ENCODE measurements around the gene SMARCC2.
A peak's percentile ranks its signal among the peaks of the same experiment; 100 is the strongest.

Gene SMARCC2

GRCh38 chr12:56224102-56224701 is 34.9 kb upstream of the SMARCC2 start, which contains the start of gene NABP2:
NABP2 (plus strand) TSS chr12:56224342; CDS start chr12:56224857, 515 bp downstream.
- Mint-ChIP-seq H3K27ac (peak within 1 kb of the TSS; percentile 100), H3K4me1 (peaks cover 39% of the 10 kb centered on the region), H3K27me3 (ENCODE audit: low read depth) (no peaks in the 10 kb centered on the region), H3K36me3 (ENCODE audit: low read depth) (peaks cover 7% of the 10 kb centered on the region), H3K9me3 (no peaks in the 10 kb centered on the region), H3K4me3 (peak within 1 kb of the TSS; percentile 83 to 98 (median 86))
- peak; percentile 90 to 97 (median 96) for TF ChIP-seq CTCF (IDR thresholded peaks at IDR 0.05; ENCODE audit: unreplicated experiment in 3 of 3)

- peaks cover 39% of the 10 kb centered on the region for H3K4me1 Mint-ChIP-seq
- no peak for TF ChIP-seq CTCF (IDR thresholded peaks at IDR 0.05; ENCODE audit: unreplicated experiment in 3 of 3)
- H3K4me3 Mint-ChIP-seq, result peak overlapping the region; percentile 79 to 86 (median 83)
- no peaks in the 10 kb centered on the region for H3K27me3 Mint-ChIP-seq (ENCODE audit: low read depth)
- H3K27ac Mint-ChIP-seq, result peak overlapping the region; percentile 100
- no peaks in the 10 kb centered on the region for H3K9me3 Mint-ChIP-seq
- peaks cover 7% of the 10 kb centered on the region for H3K36me3 Mint-ChIP-seq (ENCODE audit: low read depth)
These were observed 34.4 kb upstream of the SMARCC2 start for GRCh38 chr12:56223571-56224101.

- Mint-ChIP-seq H3K4me3 (peak overlapping the region; percentile 96 to 98 (median 98)), H3K27me3 (ENCODE audit: low read depth) (no peaks in the 10 kb centered on the region), H3K4me1 (peaks cover 39% of the 10 kb centered on the region), H3K36me3 (ENCODE audit: low read depth) (peaks cover 7% of the 10 kb centered on the region), H3K27ac (peak overlapping the region; percentile 100), H3K9me3 (no peaks in the 10 kb centered on the region)
- TF ChIP-seq CTCF (IDR thresholded peaks at IDR 0.05; ENCODE audit: unreplicated experiment in 3 of 3), result no peak
These were observed 33.2 kb upstream of the SMARCC2 start for GRCh38 chr12:56222531-56222895.

- Mint-ChIP-seq H3K4me1 (peaks cover 39% of the 10 kb centered on the region), H3K4me3 (peak within 1 kb of the TSS; percentile 96 to 98 (median 98)), H3K36me3 (ENCODE audit: low read depth) (peaks cover 9% of the 10 kb centered on the region), H3K9me3 (no peaks in the 10 kb centered on the region), H3K27ac (peak within 1 kb of the TSS; percentile 100), H3K27me3 (ENCODE audit: low read depth) (no peaks in the 10 kb centered on the region)
- peak in 1 of 3 experiments; percentile 35 for TF ChIP-seq CTCF (IDR thresholded peaks at IDR 0.05; ENCODE audit: unreplicated experiment in 3 of 3)
These were observed 32.7 kb upstream of the SMARCC2 start, which contains the start of gene RNF41 for GRCh38 chr12:56221757-56222530. RNF41 (minus strand) TSS chr12:56221922; CDS start chr12:56214047, 7,875 bp downstream.

GRCh38 chr12:56221232-56221756 is 32.0 kb upstream of the SMARCC2 start:
- Mint-ChIP-seq H3K9me3 (no peaks in the 10 kb centered on the region), H3K4me1 (peaks cover 44% of the 10 kb centered on the region), H3K4me3 (peak overlapping the region; percentile 96 to 98 (median 98)), H3K36me3 (ENCODE audit: low read depth) (peaks cover 14% of the 10 kb centered on the region), H3K27ac (peak overlapping the region; percentile 100), H3K27me3 (ENCODE audit: low read depth) (no peaks in the 10 kb centered on the region)
- no peak for TF ChIP-seq CTCF (IDR thresholded peaks at IDR 0.05; ENCODE audit: unreplicated experiment in 3 of 3)
